ENCODE data around the gene SCTR. TPM values are rescaled to one million over a fixed set of nuclear protein-coding genes. Genes with fewer than 3 reads are reported as not detected.
"Not testable (repeated sequence)": the region's sequence is repeated elsewhere in the genome, so short reads cannot be mapped to it uniquely, and the experiment has no call there.

SCTR gene
- total and polyA plus RNA-seq, 11 donors: 0.28 to 2.2 (median 0.44) TPM; not detected in 2

- TF ChIP-seq CTCF (IDR thresholded peaks at IDR 0.05): no peak
- no peak for TF ChIP-seq POLR2A (IDR thresholded peaks at IDR 0.05)
- DNase-seq (no peak), ATAC-seq (no peak)
- peaks cover 0 to 4% (median 0%) of the 10 kb centered on the region in 12 donors for H3K4me1 ChIP-seq
- intact Hi-C loops (cut with DNase I): loop anchor here in 8 of 10 donors (2.0 to 10.0 kb wide), 8 partner anchors 67 to 255 kb away; partner anchors contain the start of gene STEAP3 (in 1 of the 8)
- peaks cover 0 to 13% (median 0%) of the 10 kb centered on the region in 12 donors for H3K9me3 ChIP-seq
- no peaks in the 10 kb centered on the region for H3K36me3 ChIP-seq
- H3K27me3 ChIP-seq: no peaks in the 10 kb centered on the region
- no peak overlapping the region for H3K4me3 ChIP-seq
- WGBS, 4 donors: 75 to 90% (median 83%) methylated on average over 4 of the region's 4 CpGs
- no peak overlapping the region for H3K27ac ChIP-seq
Measured at GRCh38 chr2:119409506-119409905, 114.8 kb downstream of the SCTR start.

- H3K4me3 ChIP-seq: no peak overlapping the region
- DNase-seq: peak in 1 of 5 donors; percentile 43
- H3K27ac ChIP-seq: no peak overlapping the region
- no peaks in the 10 kb centered on the region for H3K36me3 ChIP-seq
- WGBS, 4 donors: 58 to 65% (median 60%) methylated on average over 5 of the region's 5 CpGs
- peak; percentile 21 to 48 (median 28) for ATAC-seq
- H3K27me3 ChIP-seq: no peaks in the 10 kb centered on the region
- peaks cover 0 to 5% (median 0%) of the 10 kb centered on the region in 12 donors for H3K9me3 ChIP-seq
- H3K4me1 ChIP-seq: peaks cover 0 to 5% (median under 1%) of the 10 kb centered on the region in 12 donors
- no peak for TF ChIP-seq POLR2A (IDR thresholded peaks at IDR 0.05)
- no peak for TF ChIP-seq CTCF (IDR thresholded peaks at IDR 0.05)
- intact Hi-C loops (cut with DNase I): loop anchor here in 9 of 10 donors (1.0 to 10.0 kb wide), 9 partner anchors 68 to 257 kb away; partner anchors contain the start of gene STEAP3 (in 1 of the 9)
Measured at GRCh38 chr2:119408221-119408619, 116.1 kb downstream of the SCTR start.

- 73 to 77% (median 75%) methylated on average over 7 of the region's 7 CpGs for WGBS, 4 donors
- H3K4me1 ChIP-seq: peaks cover 0 to 11% (median 6%) of the 10 kb centered on the region in 12 donors
- H3K36me3 ChIP-seq: no peaks in the 10 kb centered on the region
- DNase-seq (peak in 3 of 5 donors; percentile 28 to 55 (median 49)), ATAC-seq (peak; percentile 32 to 78 (median 68))
- TF ChIP-seq CTCF (IDR thresholded peaks at IDR 0.05) (peak; percentile 60 to 85 (median 79)), POLR2A (IDR thresholded peaks at IDR 0.05) (no peak)
- intact Hi-C loops (cut with DNase I): loop anchor here (1.0 to 10.0 kb wide), 11 partner anchors 69 to 257 kb away; partner anchors contain the start of gene STEAP3 (in 1 of the 10)
- H3K9me3 ChIP-seq: peaks cover 0 to 5% (median 0%) of the 10 kb centered on the region in 12 donors
- no peaks in the 10 kb centered on the region for H3K27me3 ChIP-seq
- no peak overlapping the region for H3K27ac ChIP-seq
- no peak overlapping the region for H3K4me3 ChIP-seq
Measured at GRCh38 chr2:119407430-119408220, 116.7 kb downstream of the SCTR start.

- 86 to 100% (median 93%) methylated on average over 2 of the region's 2 CpGs for WGBS, 4 donors
- DNase-seq: no peak
- intact Hi-C loops (cut with DNase I): loop anchor here in 8 of 10 donors (5.0 to 10.0 kb wide), 7 partner anchors 180 to 260 kb away; partner anchors contain the start of gene STEAP3 (in 1 of the 8)
- Histone ChIP-seq H3K27ac (no peak overlapping the region), H3K4me1 (peaks cover 0 to 19% (median 6%) of the 10 kb centered on the region in 12 donors), H3K36me3 (no peaks in the 10 kb centered on the region), H3K27me3 (no peaks in the 10 kb centered on the region), H3K4me3 (no peak overlapping the region), H3K9me3 (peaks cover 0 to 5% (median 0%) of the 10 kb centered on the region in 12 donors)
- no peak for TF ChIP-seq CTCF (IDR thresholded peaks at IDR 0.05)
- no peak for ATAC-seq
Measured at GRCh38 chr2:119405151-119405550, 119.1 kb downstream of the SCTR start.

- not testable (repeated sequence) for DNase-seq, H3K9me3 ChIP-seq, H3K4me3 ChIP-seq, H3K36me3 ChIP-seq, ATAC-seq, H3K27me3 ChIP-seq
- Histone ChIP-seq H3K27ac (peak overlapping the region in 1 of 12 donors; percentile 50), H3K4me1 (peaks cover 0 to 19% (median 6%) of the 10 kb centered on the region in 12 donors)
- intact Hi-C loops (cut with DNase I): loop anchor here in 3 of 10 donors (10.0 kb wide), 4 partner anchors 179 to 261 kb away; partner anchors contain the start of gene STEAP3 (in 1 of the 3)
- WGBS, 4 donors: 84 to 87% (median 86%) methylated on average over 12 of the region's 12 CpGs
Measured at GRCh38 chr2:119403618-119404017, 120.7 kb downstream of the SCTR start.

Data from heart left ventricle (tissue), 16 donors.